NCI-H128 (cell line): ENCODE data around the gene OLIG2.

Experiments used
- DNase-seq: peaks from one replicate; lab custom pipeline; 2025; ENCODE audit not compliant: unreplicated experiment; lab: John Stamatoyannopoulos, UW

Gene OLIG2

GRCh38 chr21:33032434-33033047, 6.8 kb downstream of the OLIG2 start:
- DNase-seq, result no peak

GRCh38 chr21:33033094-33033951, 7.6 kb downstream of the OLIG2 start:
- DNase-seq, result no peak

- DNase-seq, result no peak
Observed at GRCh38 chr21:33033961-33034413, 8.3 kb downstream of the OLIG2 start.

GRCh38 chr21:33035147-33035546, 9.4 kb downstream of the OLIG2 start:
- DNase-seq, result no peak

- no peak for DNase-seq
Observed at GRCh38 chr21:33036430-33037162, 10.9 kb downstream of the OLIG2 start.

- no peak for DNase-seq
Observed at GRCh38 chr21:33037501-33037900, 11.8 kb downstream of the OLIG2 start.

- no peak for DNase-seq
Observed at GRCh38 chr21:33039536-33039935, 13.8 kb downstream of the OLIG2 start.

- no peak for DNase-seq
Observed at GRCh38 chr21:33040215-33040614, 14.5 kb downstream of the OLIG2 start.

- DNase-seq, result no peak
Observed at GRCh38 chr21:33041981-33042380, 16.2 kb downstream of the OLIG2 start.

GRCh38 chr21:33042812-33043211, 17.1 kb downstream of the OLIG2 start:
- DNase-seq, result no peak

GRCh38 chr21:33046455-33046854, 20.7 kb downstream of the OLIG2 start:
- no peak for DNase-seq

GRCh38 chr21:33047231-33047630, 21.5 kb downstream of the OLIG2 start:
- DNase-seq, result no peak

- DNase-seq, result no peak
Observed at GRCh38 chr21:33051925-33052324, 26.2 kb downstream of the OLIG2 start.

GRCh38 chr21:33053951-33054350, 28.2 kb downstream of the OLIG2 start:
- no peak for DNase-seq

- no peak for DNase-seq
Observed at GRCh38 chr21:33055991-33056390, 30.3 kb downstream of the OLIG2 start.

GRCh38 chr21:33057385-33057940, 31.7 kb downstream of the OLIG2 start:
- no peak for DNase-seq

- no peak for DNase-seq
Observed at GRCh38 chr21:33058527-33058926, 32.8 kb downstream of the OLIG2 start.

- no peak for DNase-seq
Observed at GRCh38 chr21:33058957-33059356, 33.2 kb downstream of the OLIG2 start.

GRCh38 chr21:33059380-33059841, 33.7 kb downstream of the OLIG2 start:
- DNase-seq, result no peak

GRCh38 chr21:33061233-33061632, 35.5 kb downstream of the OLIG2 start:
- no peak for DNase-seq

- no peak for DNase-seq
Observed at GRCh38 chr21:33063375-33063883, 37.7 kb downstream of the OLIG2 start.
